GM12878 (cell line): ENCODE measurements around the gene GNLY. TPM values are rescaled to one million over a fixed set of nuclear protein-coding genes. Genes with fewer than 3 reads are reported as not detected.

Experiments used
- ATAC-seq: fragments of 200-7000 bp; cut with Tn5 transposase; 3 replicates; pipeline ENCODE4 v1.9.1; 2020; ENCODE audit warnings: mild to moderate bottlenecking, moderate library complexity
- BruUV-seq: library from RNA; stranded (reverse); fragments of 400-500 nt; replicated peaks from 2 replicates; lab custom pipeline; 2021; lab: Mats Ljungman, UMichigan
- CTCF ChIA-PET: fragments of 300-600 bp; sonication (Branson Sonifier 250); formaldehyde crosslinking; extraction: SDS; loops from one replicate; lab custom pipeline; 2021; ENCODE audit warnings: inconsistent platforms; lab: Yijun Ruan, JAX
- POLR2A ChIA-PET: fragments of 350-600 bp; formaldehyde crosslinking; extraction: SDS; loops from one replicate; lab custom pipeline; 2021; ENCODE audit warnings: inconsistent platforms; lab: Charles Lee
- RAD21 ChIA-PET: fragments of 300-600 bp; sonication (Branson Sonifier 250); formaldehyde crosslinking; loops from one replicate; lab custom pipeline; 2023; ENCODE audit warnings: antibody characterized with exemption; ENCODE audit not compliant: unreplicated experiment; lab: Charles Lee
- SMC1A ChIA-PET: fragments of 300-600 bp; sonication (Branson Sonifier 250); formaldehyde crosslinking; loops from one replicate; lab custom pipeline; 2023; ENCODE audit not compliant: unreplicated experiment, uncharacterized antibody; lab: Charles Lee
- DNase-seq: peaks from one replicate; pipeline ENCODE4 v3.0.0-alpha.2; 2011; ENCODE audit warnings: low read depth, low spot score
- FAIRE-seq: peaks from 3 replicates; lab custom pipeline; 2011; peaks lifted over from hg19 to GRCh38; lab: Jason Lieb, UNC
- H2AFZ ChIP-seq: 2 replicates; pipeline ENCODE4 v1.6.0; 2011; ENCODE audit warnings: low read depth, low read length, control low read depth; ENCODE audit not compliant: control insufficient read depth
- H3K27ac ChIP-seq: 2 replicates; pipeline ENCODE4 v1.5.1; 2011; ENCODE audit warnings: control low read depth; ENCODE audit not compliant: control insufficient read depth, insufficient read depth
- H3K27me3 ChIP-seq, 2 experiments: replicated peaks in 1 of 2; 2 replicates each; pipeline versions ENCODE4 v1.6.0 to v1.6.1; 2011; ENCODE audit warnings: low read length in 1 of 2; ENCODE audit not compliant: control insufficient read depth in 2 of 2, insufficient read depth in 2 of 2
- H3K36me3 ChIP-seq, 2 experiments: 2 replicates each; pipeline ENCODE4 v1.5.1; 2011; ENCODE audit warnings: low read length in 1 of 2; ENCODE audit not compliant: control insufficient read depth in 2 of 2, insufficient read depth in 2 of 2
- H3K4me1 ChIP-seq: 2 replicates; pipeline ENCODE4 v1.6.1; 2011; ENCODE audit warnings: mild to moderate bottlenecking, low read length, moderate library complexity, mixed read lengths; ENCODE audit not compliant: control insufficient read depth, insufficient read depth
- H3K4me2 ChIP-seq: 2 replicates; pipeline ENCODE4 v1.6.0; 2011; ENCODE audit warnings: control low read depth; ENCODE audit not compliant: control insufficient read depth, insufficient read depth
- H3K4me3 ChIP-seq: fragments of 200-600 bp; sonication (generic); 2 replicates; pipeline ENCODE4 v1.5.1; 2016
- H3K79me2 ChIP-seq: 2 replicates; pipeline ENCODE4 v1.6.0; 2011; ENCODE audit warnings: low read length; ENCODE audit not compliant: control insufficient read depth, insufficient read depth
- H3K9ac ChIP-seq: 2 replicates; pipeline ENCODE4 v1.8.0; 2011; ENCODE audit warnings: low read length, control low read depth, mixed read lengths; ENCODE audit not compliant: control insufficient read depth, insufficient read depth
- H3K9me3 ChIP-seq: replicated peaks from 3 replicates; pipeline ENCODE4 v1.5.1; 2011; ENCODE audit warnings: mild to moderate bottlenecking, low read length; ENCODE audit not compliant: control insufficient read depth, insufficient read depth
- H4K20me1 ChIP-seq: 2 replicates; pipeline ENCODE4 v1.6.0; 2011; ENCODE audit not compliant: control insufficient read depth, insufficient read depth
- BMI1 ChIP-seq: fragments of 450-650 bp; IDR thresholded peaks from 2 replicates; pipeline ENCODE4 v1.6.1; 2016; ENCODE audit warnings: mild to moderate bottlenecking, moderate library complexity, borderline replicate concordance
- CBFB ChIP-seq: IDR thresholded peaks from 2 replicates; pipeline ENCODE4 v1.6.1; 2016; ENCODE audit warnings: antibody characterized with exemption, low read depth
- CBX3 ChIP-seq: fragments of 200-600 bp; sonication (generic); IDR thresholded peaks from 2 replicates; pipeline ENCODE4 v1.6.1; 2016; ENCODE audit warnings: low read depth, borderline replicate concordance
- CHD4 ChIP-seq: fragments of 200-600 bp; sonication (generic); IDR thresholded peaks from 2 replicates; pipeline ENCODE4 v1.6.1; 2016; ENCODE audit warnings: mild to moderate bottlenecking
- EGR1 ChIP-seq, 2 experiments: IDR thresholded peaks; 1 replicate in 1 of 2; 2 replicates in 1 of 2; pipeline ENCODE4 v1.6.1; 2011 to 2012; ENCODE audit warnings: low read depth in 2 of 2, low read length in 2 of 2, borderline replicate concordance in 1 of 2, mild to moderate bottlenecking in 1 of 2, moderate library complexity in 1 of 2
- ESRRA ChIP-seq: IDR thresholded peaks from 2 replicates; pipeline ENCODE4 v1.6.1; 2012; ENCODE audit warnings: mild to moderate bottlenecking, low read length, improper control_type of control experiment
- HCFC1 ChIP-seq: fragments of 150-350 bp; IDR thresholded peaks from 2 replicates; pipeline ENCODE4 v1.6.1; 2014; ENCODE audit warnings: low read length
- JUNB ChIP-seq: IDR thresholded peaks from 2 replicates; pipeline ENCODE4 v1.6.1; 2016; ENCODE audit warnings: antibody characterized with exemption, mild to moderate bottlenecking
- NRF1 ChIP-seq: conservative IDR thresholded peaks from 2 replicates; pipeline ENCODE4 v1.6.1; 2011; ENCODE audit warnings: mild to moderate bottlenecking, low read depth, low read length, improper control_type of control experiment
- PML ChIP-seq: IDR thresholded peaks from 2 replicates; pipeline ENCODE4 v1.6.1; 2012; ENCODE audit warnings: low read length, inconsistent platforms
- POLR2AphosphoS5 ChIP-seq: IDR thresholded peaks from 2 replicates; pipeline ENCODE4 v1.6.1; 2011; ENCODE audit warnings: mild to moderate bottlenecking, low read length, inconsistent platforms
- RFX5 ChIP-seq: IDR thresholded peaks from 2 replicates; pipeline ENCODE4 v1.6.1; 2011; ENCODE audit warnings: low read depth, low read length, improper control_type of control experiment
- SMAD1 ChIP-seq: fragments of 450-650 bp; IDR thresholded peaks from 2 replicates; pipeline ENCODE4 v1.6.1; 2018; ENCODE audit warnings: mild to moderate bottlenecking, low read depth; ENCODE audit not compliant: partially characterized antibody
- SMARCA5 ChIP-seq: fragments of 450-650 bp; IDR thresholded peaks from 2 replicates; pipeline ENCODE4 v1.6.1; 2017; ENCODE audit warnings: mild to moderate bottlenecking
- SRF ChIP-seq, 2 experiments: IDR thresholded peaks; 2 replicates each; pipeline ENCODE4 v1.6.1; 2011; ENCODE audit warnings: low read depth in 2 of 2, low read length in 2 of 2, mild to moderate bottlenecking in 1 of 2, moderate library complexity in 1 of 2
- TCF7 ChIP-seq: IDR thresholded peaks from 2 replicates; pipeline ENCODE4 v1.6.1; 2014; ENCODE audit warnings: antibody characterized with exemption, borderline replicate concordance
- ZSCAN29 ChIP-seq: fragments of 450-650 bp; IDR thresholded peaks from 2 replicates; pipeline ENCODE4 v1.6.1; 2017; ENCODE audit warnings: mild to moderate bottlenecking, moderate library complexity
- WGBS: methylation state at CpG from one replicate; pipeline ENCODE4 v1.1.6; 2016; ENCODE audit warnings: low lambda C conversion rate; ENCODE audit not compliant: insufficient replicate concordance, insufficient coverage; ENCODE audit errors: missing lambda C conversion rate; 5-methylcytosine and 5-hydroxymethylcytosine counted together
- in situ Hi-C: fragments of 300-500 bp; cut with MboI; formaldehyde crosslinking; loops from 9 replicates; pipeline ENCODE4 v1.14.3; 2018; ENCODE audit warnings: mixed read lengths
- intact Hi-C: fragments of 100-400 bp; cut with micrococcal nuclease; formaldehyde crosslinking; loops from one replicate; pipeline ENCODE4 v1.14.2; 2022; ENCODE audit not compliant: unreplicated experiment
- polyA plus RNA-seq, 11 experiments: library from polyadenylated mRNA; depleted of rRNA in 4 of 11; unstranded in 6 of 11; stranded (reverse) in 5 of 11; fragments of >200 nt; fragmentation: Nextera tagmentation in 4 of 11; fragmentation: Illumina TruSeq in 1 of 11; extraction: Ambion mirVana in 4 of 11; extraction: Trizol in 1 of 11; gene quantifications; 1 replicate in 1 of 11; 2 replicates in 10 of 11; pipeline versions ENCODE4 v1.2.1 to v1.2.3, GENCODE V29; 2011 to 2016; ENCODE audit warnings: inconsistent platforms in 2 of 11, missing spikeins in 2 of 11, low read depth in 1 of 11
- total RNA-seq, 4 experiments: library from RNA; depleted of rRNA in 3 of 4; stranded (reverse); fragments of >200 nt in 3 of 4; fragmentation: Illumina TruSeq in 1 of 4; extraction: Trizol in 1 of 4; gene quantifications; 2 replicates each; pipeline versions ENCODE4 v1.2.1 to v1.2.3, GENCODE V29; 2013 to 2021
- TF ChIP-seq, protein P1 (sequence below): IDR thresholded peaks from 2 replicates; pipeline ENCODE4 v1.6.1; 2011; ENCODE audit warnings: low read depth, mild to moderate bottlenecking, low read length, moderate library complexity, borderline replicate concordance; ENCODE audit errors: extremely low read depth
- TF ChIP-seq, protein P2 (sequence below): fragments of 450-650 bp; IDR thresholded peaks from 2 replicates; pipeline ENCODE4 v1.6.1; 2017; ENCODE audit warnings: mild to moderate bottlenecking, moderate library complexity

Gene GNLY
- total and polyA plus RNA-seq, 10 of the 15 experiments (the other 5 are each of a cell fraction or from before 2014, with no cell fraction given): 0.18 to 0.42 TPM; not detected in 8

DNA sequence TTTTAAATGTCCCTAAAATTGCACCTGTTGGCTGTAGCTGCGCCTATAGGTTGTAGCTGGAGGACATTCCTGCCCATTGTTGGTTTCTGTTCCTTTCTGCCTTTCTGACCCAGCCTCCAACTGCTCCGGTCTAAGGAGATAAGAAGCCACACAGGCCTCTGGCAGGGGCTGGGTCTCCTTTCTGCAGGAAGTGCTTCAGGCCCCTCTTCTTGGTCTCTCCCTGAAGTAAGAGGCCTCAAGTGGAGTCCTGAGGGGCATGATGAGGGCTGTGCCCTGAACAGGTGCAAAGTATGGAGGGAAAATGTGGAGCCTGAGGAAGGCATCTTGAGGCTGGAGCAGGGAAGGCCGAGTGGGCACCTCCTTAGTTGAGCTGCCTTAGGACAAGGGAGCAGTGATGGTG lies 15.8 kb upstream of the GNLY start:
- no peak overlapping the region for H2AFZ ChIP-seq
- H3K27ac ChIP-seq: no peak overlapping the region
- CTCF ChIA-PET: interaction anchor here (0.6 to 9.3 kb wide), 10 partner anchors 18 to 138 kb away, joined by 3 to 194 read pairs (median 6); no protein-coding TSS in a partner anchor
- no peak overlapping the region for H3K9ac ChIP-seq
- no TSS peak for BruUV-seq
- no peak overlapping the region for H3K4me2 ChIP-seq
- ATAC-seq: no peak
- no peak overlapping the region for H3K4me3 ChIP-seq
- H3K36me3 ChIP-seq: no peaks in the 10 kb centered on the region
- TF ChIP-seq CBX3 (no peak), SRF (IDR thresholded peaks at IDR 0.05; ENCODE audit: low read depth in 2 of 2, low read length in 2 of 2) (no peak), TCF7 (no peak), HCFC1 (no peak), RFX5 (no peak), CHD4 (no peak), CBFB (no peak), JUNB (no peak), NRF1 (no peak), POLR2AphosphoS5 (no peak), ZSCAN29 (no peak), ESRRA (no peak), SMARCA5 (no peak), BMI1 (no peak), PML (no peak), EGR1 (IDR thresholded peaks at IDR 0.05; ENCODE audit: borderline replicate concordance in 1 of 2, low read depth in 2 of 2, low read length in 2 of 2) (no peak), SMAD1 (no peak)
- TF ChIP-seq, protein P1, sequence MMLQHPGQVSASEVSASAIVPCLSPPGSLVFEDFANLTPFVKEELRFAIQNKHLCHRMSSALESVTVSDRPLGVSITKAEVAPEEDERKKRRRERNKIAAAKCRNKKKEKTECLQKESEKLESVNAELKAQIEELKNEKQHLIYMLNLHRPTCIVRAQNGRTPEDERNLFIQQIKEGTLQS: no peak
- TF ChIP-seq, protein P2, sequence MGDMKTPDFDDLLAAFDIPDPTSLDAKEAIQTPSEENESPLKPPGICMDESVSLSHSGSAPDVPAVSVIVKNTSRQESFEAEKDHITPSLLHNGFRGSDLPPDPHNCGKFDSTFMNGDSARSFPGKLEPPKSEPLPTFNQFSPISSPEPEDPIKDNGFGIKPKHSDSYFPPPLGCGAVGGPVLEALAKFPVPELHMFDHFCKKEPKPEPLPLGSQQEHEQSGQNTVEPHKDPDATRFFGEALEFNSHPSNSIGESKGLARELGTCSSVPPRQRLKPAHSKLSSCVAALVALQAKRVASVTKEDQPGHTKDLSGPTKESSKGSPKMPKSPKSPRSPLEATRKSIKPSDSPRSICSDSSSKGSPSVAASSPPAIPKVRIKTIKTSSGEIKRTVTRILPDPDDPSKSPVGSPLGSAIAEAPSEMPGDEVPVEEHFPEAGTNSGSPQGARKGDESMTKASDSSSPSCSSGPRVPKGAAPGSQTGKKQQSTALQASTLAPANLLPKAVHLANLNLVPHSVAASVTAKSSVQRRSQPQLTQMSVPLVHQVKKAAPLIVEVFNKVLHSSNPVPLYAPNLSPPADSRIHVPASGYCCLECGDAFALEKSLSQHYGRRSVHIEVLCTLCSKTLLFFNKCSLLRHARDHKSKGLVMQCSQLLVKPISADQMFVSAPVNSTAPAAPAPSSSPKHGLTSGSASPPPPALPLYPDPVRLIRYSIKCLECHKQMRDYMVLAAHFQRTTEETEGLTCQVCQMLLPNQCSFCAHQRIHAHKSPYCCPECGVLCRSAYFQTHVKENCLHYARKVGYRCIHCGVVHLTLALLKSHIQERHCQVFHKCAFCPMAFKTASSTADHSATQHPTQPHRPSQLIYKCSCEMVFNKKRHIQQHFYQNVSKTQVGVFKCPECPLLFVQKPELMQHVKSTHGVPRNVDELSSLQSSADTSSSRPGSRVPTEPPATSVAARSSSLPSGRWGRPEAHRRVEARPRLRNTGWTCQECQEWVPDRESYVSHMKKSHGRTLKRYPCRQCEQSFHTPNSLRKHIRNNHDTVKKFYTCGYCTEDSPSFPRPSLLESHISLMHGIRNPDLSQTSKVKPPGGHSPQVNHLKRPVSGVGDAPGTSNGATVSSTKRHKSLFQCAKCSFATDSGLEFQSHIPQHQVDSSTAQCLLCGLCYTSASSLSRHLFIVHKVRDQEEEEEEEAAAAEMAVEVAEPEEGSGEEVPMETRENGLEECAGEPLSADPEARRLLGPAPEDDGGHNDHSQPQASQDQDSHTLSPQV: no peak
- POLR2A ChIA-PET: no interaction called here
- intact Hi-C loops: loop anchor here (5.0 kb wide), 1 partner anchor 49 kb away; no protein-coding TSS in a partner anchor
- RAD21 ChIA-PET: interaction anchor here (0.5 to 8.3 kb wide), 3 partner anchors 28 to 136 kb away, joined by 3 to 94 read pairs (median 5); no protein-coding TSS in a partner anchor
- SMC1A ChIA-PET: interaction anchor here (0.7 to 5.1 kb wide), 5 partner anchors 29 to 259 kb away, joined by 3 to 75 read pairs (median 3); no protein-coding TSS in a partner anchor
- no peaks in the 10 kb centered on the region for H3K27me3 ChIP-seq
- no peaks in the 10 kb centered on the region for H3K9me3 ChIP-seq
- H3K79me2 ChIP-seq: no peaks in the 10 kb centered on the region
- FAIRE-seq: no peak
- no peaks in the 10 kb centered on the region for H4K20me1 ChIP-seq
- 25% methylated on average over 3 of the region's 3 CpGs for whole genome bisulfite sequencing
- no peak for DNase-seq
- no peaks in the 10 kb centered on the region for H3K4me1 ChIP-seq
- in situ Hi-C loops: no loop called here
